H54 (cell line): Measurements from ENCODE around the gene SOX5.

Source experiments
- DNase-seq: peaks from one replicate; pipeline ENCODE4 v3.0.0; 2011; ENCODE audit warnings: low spot score, mixed read lengths; ENCODE audit not compliant: insufficient read length
- FAIRE-seq: peaks from 3 replicates; lab custom pipeline; 2011; peaks lifted over from hg19 to GRCh38; lab: Jason Lieb, UNC
- POLR2A ChIP-seq: IDR thresholded peaks from 2 replicates; pipeline ENCODE4 v1.6.1; 2011; ENCODE audit warnings: low read depth, mild to moderate bottlenecking, low read length

Gene SOX5

GRCh38 chr12:23941780-23942179 lies 7.7 kb downstream of the SOX5 start:
- DNase-seq (no peak), FAIRE-seq (no peak)
- no peak for TF ChIP-seq POLR2A

GRCh38 chr12:23938422-23938821 lies 11.0 kb downstream of the SOX5 start:
- TF ChIP-seq POLR2A, result no peak
- DNase-seq, result no peak
- no peak for FAIRE-seq

- no peak for TF ChIP-seq POLR2A
- no peak for DNase-seq
- no peak for FAIRE-seq
Measured at GRCh38 chr12:23931176-23931575, 18.3 kb downstream of the SOX5 start.

GRCh38 chr12:23930599-23930998 lies 18.9 kb downstream of the SOX5 start:
- no peak for FAIRE-seq

GRCh38 chr12:23929906-23930305 lies 19.6 kb downstream of the SOX5 start:
- FAIRE-seq, result no peak
- TF ChIP-seq POLR2A, result no peak
- no peak for DNase-seq

More at GRCh38 chr12:23930599-23930998, 18.9 kb downstream of the SOX5 start:
- TF ChIP-seq POLR2A, result no peak
- no peak for DNase-seq

GRCh38 chr12:23927907-23928306 lies 21.6 kb downstream of the SOX5 start:
- DNase-seq (no peak), FAIRE-seq (no peak)
- TF ChIP-seq POLR2A, result no peak

- no peak for DNase-seq
- FAIRE-seq, result no peak
- no peak for TF ChIP-seq POLR2A
Measured at GRCh38 chr12:23921099-23921856, 28.2 kb downstream of the SOX5 start.

GRCh38 chr12:23911574-23911973 lies 37.9 kb downstream of the SOX5 start:
- FAIRE-seq, result no peak
- no peak for TF ChIP-seq POLR2A
- no peak for DNase-seq

- DNase-seq (no peak), FAIRE-seq (no peak)
- TF ChIP-seq POLR2A, result no peak
Measured at GRCh38 chr12:23909551-23909950, 39.9 kb downstream of the SOX5 start.

GRCh38 chr12:23906329-23906728 lies 43.1 kb downstream of the SOX5 start:
- TF ChIP-seq POLR2A, result no peak
- DNase-seq (no peak), FAIRE-seq (no peak)

- no peak for FAIRE-seq
- no peak for DNase-seq
- TF ChIP-seq POLR2A, result no peak
Measured at GRCh38 chr12:23899434-23899833, 50.0 kb downstream of the SOX5 start.

GRCh38 chr12:23898121-23898520 lies 51.3 kb downstream of the SOX5 start:
- DNase-seq (no peak), FAIRE-seq (no peak)
- no peak for TF ChIP-seq POLR2A

GRCh38 chr12:23895792-23896218 lies 53.7 kb downstream of the SOX5 start:
- no peak for TF ChIP-seq POLR2A
- FAIRE-seq, result no peak
- no peak for DNase-seq

GRCh38 chr12:23893611-23894010 lies 55.9 kb downstream of the SOX5 start:
- DNase-seq (no peak), FAIRE-seq (no peak)
- no peak for TF ChIP-seq POLR2A

- FAIRE-seq, result no peak
- no peak for DNase-seq
- TF ChIP-seq POLR2A, result no peak
Measured at GRCh38 chr12:23891115-23891514, 58.4 kb downstream of the SOX5 start.
